ENCODE measurements around the gene MYRFL. TPM values are rescaled to one million over a fixed set of nuclear protein-coding genes. Genes with fewer than 3 reads are reported as not detected.

MYRFL gene
- total and polyA plus RNA-seq, 9 donors, result 0.24 to 0.38 TPM; not detected in 7

GRCh38 chr12:69894800-69895383, 69.9 kb downstream of the MYRFL start:
- H3K4me1 ChIP-seq (ENCODE audit: insufficient read depth), result no peaks in the 10 kb centered on the region
- 93 to 94% (median 94%) methylated on average over 4 of the region's 4 CpGs for WGBS, 3 donors
- no peak overlapping the region for H3K27ac ChIP-seq
- intact Hi-C loops (cut with DNase I), result loop anchor here in 2 of 4 donors (5.0 kb wide), 2 partner anchors 677 to 682 kb away; no protein-coding TSS in a partner anchor
- no peaks in the 10 kb centered on the region for H3K9me3 ChIP-seq
- no peak for TF ChIP-seq EP300 (IDR thresholded peaks at IDR 0.05)
- no peak for TF ChIP-seq POLR2A (IDR thresholded peaks at IDR 0.05)
- no peak for DNase-seq
- H3K4me3 ChIP-seq, result no peak overlapping the region
- no peaks in the 10 kb centered on the region for H3K27me3 ChIP-seq
- no peaks in the 10 kb centered on the region for H3K36me3 ChIP-seq

- Histone ChIP-seq H3K27ac (no peak overlapping the region), H3K4me1 (ENCODE audit: insufficient read depth) (no peaks in the 10 kb centered on the region), H3K4me3 (no peak overlapping the region), H3K9me3 (no peaks in the 10 kb centered on the region), H3K27me3 (no peaks in the 10 kb centered on the region), H3K36me3 (no peaks in the 10 kb centered on the region)
- no peak for DNase-seq
- no peak for TF ChIP-seq POLR2A (IDR thresholded peaks at IDR 0.05)
- TF ChIP-seq EP300 (IDR thresholded peaks at IDR 0.05), result no peak
- no peak for TF ChIP-seq CTCF (IDR thresholded peaks at IDR 0.05)
- 88 to 97% (median 94%) methylated on average over 4 of the region's 4 CpGs for WGBS, 3 donors
- intact Hi-C loops (cut with DNase I), result loop anchor here in 2 of 4 donors (5.0 kb wide), 2 partner anchors 675 to 680 kb away; no protein-coding TSS in a partner anchor
Measured at GRCh38 chr12:69896653-69897381, 71.8 kb downstream of the MYRFL start.

- intact Hi-C loops (cut with DNase I), result loop anchor here in 2 of 4 donors (5.0 kb wide), 2 partner anchors 675 to 680 kb away; no protein-coding TSS in a partner anchor
- WGBS, 3 donors, result 50 to 65% (median 52%) methylated on average over 1 of the region's 1 CpG
- DNase-seq, result no peak
Measured at GRCh38 chr12:69897744-69898143, 72.7 kb downstream of the MYRFL start.

GRCh38 chr12:69898236-69898635, 73.2 kb downstream of the MYRFL start:
- intact Hi-C loops (cut with DNase I), result loop anchor here in 2 of 4 donors (5.0 kb wide), 2 partner anchors 674 to 679 kb away; no protein-coding TSS in a partner anchor
- H3K4me1 ChIP-seq (ENCODE audit: insufficient read depth), result no peaks in the 10 kb centered on the region
- H3K27me3 ChIP-seq, result no peaks in the 10 kb centered on the region
- WGBS, 3 donors, result 49 to 76% (median 70%) methylated on average over 3 of the region's 3 CpGs
- DNase-seq, result no peak
- no peaks in the 10 kb centered on the region for H3K36me3 ChIP-seq
- no peak overlapping the region for H3K27ac ChIP-seq
- H3K9me3 ChIP-seq, result no peaks in the 10 kb centered on the region
- no peak overlapping the region for H3K4me3 ChIP-seq
- TF ChIP-seq CTCF (IDR thresholded peaks at IDR 0.05) (no peak), EP300 (IDR thresholded peaks at IDR 0.05) (no peak), POLR2A (IDR thresholded peaks at IDR 0.05) (no peak)

More at GRCh38 chr12:69897744-69898143, 72.7 kb downstream of the MYRFL start:
- Histone ChIP-seq H3K4me3 (no peak overlapping the region), H3K27ac (no peak overlapping the region), H3K27me3 (no peaks in the 10 kb centered on the region), H3K4me1 (ENCODE audit: insufficient read depth) (no peaks in the 10 kb centered on the region), H3K9me3 (no peaks in the 10 kb centered on the region), H3K36me3 (no peaks in the 10 kb centered on the region)
- TF ChIP-seq CTCF (IDR thresholded peaks at IDR 0.05) (no peak), EP300 (IDR thresholded peaks at IDR 0.05) (no peak), POLR2A (IDR thresholded peaks at IDR 0.05) (no peak)
